ENCODE data around the gene APOBEC2. TPM values are rescaled to one million over a fixed set of nuclear protein-coding genes. Genes with fewer than 3 reads are reported as not detected.

Gene APOBEC2
- total and polyA plus RNA-seq, 9 of the 15 experiments (the other 6 are each of a cell fraction or from before 2014, with no cell fraction given): 0.25 to 1.6 TPM; not detected in 7

DNA sequence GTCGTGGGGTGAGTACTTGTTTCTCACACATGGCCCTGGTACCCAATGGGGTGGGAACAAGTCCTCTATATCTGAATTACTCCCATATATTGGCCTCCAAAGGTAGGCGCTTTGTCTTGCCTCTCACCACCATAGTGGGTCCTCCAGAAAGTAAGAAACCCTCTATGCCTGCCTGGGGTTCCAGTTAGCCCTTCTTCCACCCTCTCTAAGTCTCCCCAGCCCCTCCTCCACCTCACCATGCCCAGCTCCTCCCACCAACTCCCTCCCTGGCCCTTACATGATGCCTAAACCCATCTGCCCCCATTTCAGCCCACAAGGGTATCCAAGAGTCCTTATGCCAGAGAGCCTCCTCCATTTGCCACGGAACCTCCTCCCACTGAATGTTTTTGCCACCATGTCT is 9.9 kb upstream of the APOBEC2 start:
- no peak for FAIRE-seq
- in situ Hi-C loops (cut with MboI): loop anchor here (25.0 kb wide), 1 partner anchor 1681 kb away; no protein-coding TSS in a partner anchor
- H3K27ac ChIP-seq (ENCODE audit: extremely low read depth, low read depth, low read length): no peak overlapping the region
- intact Hi-C loops (cut with micrococcal nuclease): no loop called here
- WGBS (ENCODE audit: insufficient coverage, low coverage, missing lambda C conversion rate): 23% methylated on average over 3 of the region's 3 CpGs
- no peaks in the 10 kb centered on the region for H3K79me2 ChIP-seq (ENCODE audit: control insufficient read depth, insufficient read depth, low read length)
- H3K36me3 ChIP-seq (ENCODE audit: control insufficient read depth, insufficient read depth, low read length): no peaks in the 10 kb centered on the region
- no peaks in the 10 kb centered on the region for H3K9me3 ChIP-seq (replicated peaks; ENCODE audit: control insufficient read depth, insufficient read depth, low read depth, low read length)
- no peak overlapping the region for H3K4me3 ChIP-seq
- peaks cover 3% of the 10 kb centered on the region for H3K9me1 ChIP-seq (ENCODE audit: control insufficient read depth, insufficient read depth, low read length)
- ATAC-seq: no peak
- no TSS peak for BruUV-seq (replicated peaks)
- H3K9ac ChIP-seq (ENCODE audit: insufficient read depth in 1 of 2, low read depth in 2 of 2, low read length in 2 of 2): no peak overlapping the region
- CTCF ChIA-PET (ENCODE audit: low intra/inter-chr PET ratio): no interaction called here
- POLR2A ChIA-PET: interaction anchor here (3.7 kb wide), 1 partner anchor 12 kb away, joined by 11 read pairs; no protein-coding TSS in a partner anchor
- no peak overlapping the region for H2AFZ ChIP-seq (ENCODE audit: low read depth, low read length)
- peaks cover 7% of the 10 kb centered on the region; the same call in 1 of the 2 replicates for H4K20me1 ChIP-seq (replicated peaks; ENCODE audit: control insufficient read depth, insufficient read depth, low read length)
- no peak overlapping the region for H3K4me2 ChIP-seq (ENCODE audit: insufficient read depth, low read length)
- H3K4me1 ChIP-seq (replicated peaks in 1 of 2; ENCODE audit: control insufficient read depth in 2 of 2, insufficient read depth in 2 of 2, low read length in 2 of 2): peaks cover 0 to 9% of the 10 kb centered on the region in 2 experiments; a peak in 3 of 5 replicates
- DNase-seq (ENCODE audit: extremely low read depth in 1 of 4, low spot score in 3 of 4): no peak
- H3K27me3 ChIP-seq (ENCODE audit: control insufficient read depth in 2 of 2, insufficient read depth in 2 of 2, low read length in 2 of 2): no peaks in the 10 kb centered on the region
- TF ChIP-seq, protein P1, sequence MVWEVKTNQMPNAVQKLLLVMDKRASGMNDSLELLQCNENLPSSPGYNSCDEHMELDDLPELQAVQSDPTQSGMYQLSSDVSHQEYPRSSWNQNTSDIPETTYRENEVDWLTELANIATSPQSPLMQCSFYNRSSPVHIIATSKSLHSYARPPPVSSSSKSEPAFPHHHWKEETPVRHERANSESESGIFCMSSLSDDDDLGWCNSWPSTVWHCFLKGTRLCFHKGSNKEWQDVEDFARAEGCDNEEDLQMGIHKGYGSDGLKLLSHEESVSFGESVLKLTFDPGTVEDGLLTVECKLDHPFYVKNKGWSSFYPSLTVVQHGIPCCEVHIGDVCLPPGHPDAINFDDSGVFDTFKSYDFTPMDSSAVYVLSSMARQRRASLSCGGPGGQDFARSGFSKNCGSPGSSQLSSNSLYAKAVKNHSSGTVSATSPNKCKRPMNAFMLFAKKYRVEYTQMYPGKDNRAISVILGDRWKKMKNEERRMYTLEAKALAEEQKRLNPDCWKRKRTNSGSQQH (CRISPR knock-in tag; IDR thresholded peaks at IDR 0.05): no peak
- no peak for TF ChIP-seq ZNF316 (IDR thresholded peaks at IDR 0.05)
- TF ChIP-seq, protein P2, sequence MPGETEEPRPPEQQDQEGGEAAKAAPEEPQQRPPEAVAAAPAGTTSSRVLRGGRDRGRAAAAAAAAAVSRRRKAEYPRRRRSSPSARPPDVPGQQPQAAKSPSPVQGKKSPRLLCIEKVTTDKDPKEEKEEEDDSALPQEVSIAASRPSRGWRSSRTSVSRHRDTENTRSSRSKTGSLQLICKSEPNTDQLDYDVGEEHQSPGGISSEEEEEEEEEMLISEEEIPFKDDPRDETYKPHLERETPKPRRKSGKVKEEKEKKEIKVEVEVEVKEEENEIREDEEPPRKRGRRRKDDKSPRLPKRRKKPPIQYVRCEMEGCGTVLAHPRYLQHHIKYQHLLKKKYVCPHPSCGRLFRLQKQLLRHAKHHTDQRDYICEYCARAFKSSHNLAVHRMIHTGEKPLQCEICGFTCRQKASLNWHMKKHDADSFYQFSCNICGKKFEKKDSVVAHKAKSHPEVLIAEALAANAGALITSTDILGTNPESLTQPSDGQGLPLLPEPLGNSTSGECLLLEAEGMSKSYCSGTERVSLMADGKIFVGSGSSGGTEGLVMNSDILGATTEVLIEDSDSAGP (CRISPR knock-in tag; IDR thresholded peaks at IDR 0.05): no peak
- no peak for TF ChIP-seq ZNF445 (CRISPR knock-in tag; IDR thresholded peaks at IDR 0.05; ENCODE audit: low read depth)
- no peak for TF ChIP-seq HNRNPH1 (optimal IDR thresholded peaks at IDR 0.05; ENCODE audit: low read depth, low read length)
- no peak for TF ChIP-seq CBFA2T2 (conservative IDR thresholded peaks at IDR 0.05)
- no peak for TF ChIP-seq SAP30 (IDR thresholded peaks at IDR 0.05; ENCODE audit: borderline replicate concordance, insufficient read depth, low read depth, low read length, poor library complexity, severe bottlenecking)
- TF ChIP-seq SMAD1 (IDR thresholded peaks at IDR 0.05; ENCODE audit: low read depth, low read length, partially characterized antibody): no peak
- no peak for TF ChIP-seq ZSCAN32 (CRISPR knock-in tag; IDR thresholded peaks at IDR 0.05)
- no peak for TF ChIP-seq ZNF121 (CRISPR knock-in tag; conservative IDR thresholded peaks at IDR 0.05)
- TF ChIP-seq MECOM (CRISPR knock-in tag; IDR thresholded peaks at IDR 0.05): no peak
- no peak for TF ChIP-seq ZNF57 (CRISPR knock-in tag; IDR thresholded peaks at IDR 0.05)
- TF ChIP-seq MCM2 (IDR thresholded peaks at IDR 0.05; ENCODE audit: low read depth): no peak
- TF ChIP-seq RBM34 (IDR thresholded peaks at IDR 0.05; ENCODE audit: borderline replicate concordance, insufficient read depth, low read length): no peak
- TF ChIP-seq, protein P3, sequence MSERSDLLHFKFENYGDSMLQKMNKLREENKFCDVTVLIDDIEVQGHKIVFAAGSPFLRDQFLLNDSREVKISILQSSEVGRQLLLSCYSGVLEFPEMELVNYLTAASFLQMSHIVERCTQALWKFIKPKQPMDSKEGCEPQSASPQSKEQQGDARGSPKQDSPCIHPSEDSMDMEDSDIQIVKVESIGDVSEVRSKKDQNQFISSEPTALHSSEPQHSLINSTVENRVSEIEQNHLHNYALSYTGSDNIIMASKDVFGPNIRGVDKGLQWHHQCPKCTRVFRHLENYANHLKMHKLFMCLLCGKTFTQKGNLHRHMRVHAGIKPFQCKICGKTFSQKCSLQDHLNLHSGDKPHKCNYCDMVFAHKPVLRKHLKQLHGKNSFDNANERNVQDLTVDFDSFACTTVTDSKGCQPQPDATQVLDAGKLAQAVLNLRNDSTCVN (CRISPR knock-in tag; IDR thresholded peaks at IDR 0.05): no peak
- no peak for TF ChIP-seq ILK (tag; IDR thresholded peaks at IDR 0.05; ENCODE audit: borderline replicate concordance, low read depth)
- TF ChIP-seq, protein P4, sequence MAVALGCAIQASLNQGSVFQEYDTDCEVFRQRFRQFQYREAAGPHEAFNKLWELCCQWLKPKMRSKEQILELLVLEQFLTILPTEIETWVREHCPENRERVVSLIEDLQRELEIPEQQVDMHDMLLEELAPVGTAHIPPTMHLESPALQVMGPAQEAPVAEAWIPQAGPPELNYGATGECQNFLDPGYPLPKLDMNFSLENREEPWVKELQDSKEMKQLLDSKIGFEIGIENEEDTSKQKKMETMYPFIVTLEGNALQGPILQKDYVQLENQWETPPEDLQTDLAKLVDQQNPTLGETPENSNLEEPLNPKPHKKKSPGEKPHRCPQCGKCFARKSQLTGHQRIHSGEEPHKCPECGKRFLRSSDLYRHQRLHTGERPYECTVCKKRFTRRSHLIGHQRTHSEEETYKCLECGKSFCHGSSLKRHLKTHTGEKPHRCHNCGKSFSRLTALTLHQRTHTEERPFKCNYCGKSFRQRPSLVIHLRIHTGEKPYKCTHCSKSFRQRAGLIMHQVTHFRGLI (CRISPR knock-in tag; IDR thresholded peaks at IDR 0.05): no peak
- no peak for TF ChIP-seq RBFOX2 (IDR thresholded peaks at IDR 0.05; ENCODE audit: low read depth, low read length)

All from K562 (cell line).